NCI-H2196 treated with DMSO at 0.1 percent for 48 hours (cell line): ENCODE data around the gene TSR3.

Source experiments
- DNase-seq: peaks from one replicate; lab custom pipeline; 2025; ENCODE audit not compliant: unreplicated experiment; lab: John Stamatoyannopoulos, UW

TSR3 gene

DNA sequence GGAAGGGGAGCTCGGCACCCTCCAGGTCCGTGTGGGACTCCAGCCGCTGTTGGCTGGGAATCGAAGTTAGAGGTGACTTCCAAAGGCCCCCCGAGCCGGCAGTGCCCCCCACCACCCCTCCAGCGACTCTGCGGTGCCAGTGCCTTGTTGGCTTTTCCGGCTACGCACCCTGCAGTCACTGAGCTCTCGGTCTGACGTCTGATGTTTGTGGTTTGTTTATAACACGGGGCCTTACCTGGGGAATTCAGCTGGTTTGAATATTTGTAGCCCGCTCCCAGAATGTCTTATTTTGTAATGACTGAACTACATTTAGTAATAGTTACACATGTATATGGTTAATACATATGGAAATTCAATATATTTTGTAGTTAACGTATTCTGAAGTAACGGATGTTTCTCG is 25.3 kb downstream of the TSR3 start:
- DNase-seq, result no peak

DNA sequence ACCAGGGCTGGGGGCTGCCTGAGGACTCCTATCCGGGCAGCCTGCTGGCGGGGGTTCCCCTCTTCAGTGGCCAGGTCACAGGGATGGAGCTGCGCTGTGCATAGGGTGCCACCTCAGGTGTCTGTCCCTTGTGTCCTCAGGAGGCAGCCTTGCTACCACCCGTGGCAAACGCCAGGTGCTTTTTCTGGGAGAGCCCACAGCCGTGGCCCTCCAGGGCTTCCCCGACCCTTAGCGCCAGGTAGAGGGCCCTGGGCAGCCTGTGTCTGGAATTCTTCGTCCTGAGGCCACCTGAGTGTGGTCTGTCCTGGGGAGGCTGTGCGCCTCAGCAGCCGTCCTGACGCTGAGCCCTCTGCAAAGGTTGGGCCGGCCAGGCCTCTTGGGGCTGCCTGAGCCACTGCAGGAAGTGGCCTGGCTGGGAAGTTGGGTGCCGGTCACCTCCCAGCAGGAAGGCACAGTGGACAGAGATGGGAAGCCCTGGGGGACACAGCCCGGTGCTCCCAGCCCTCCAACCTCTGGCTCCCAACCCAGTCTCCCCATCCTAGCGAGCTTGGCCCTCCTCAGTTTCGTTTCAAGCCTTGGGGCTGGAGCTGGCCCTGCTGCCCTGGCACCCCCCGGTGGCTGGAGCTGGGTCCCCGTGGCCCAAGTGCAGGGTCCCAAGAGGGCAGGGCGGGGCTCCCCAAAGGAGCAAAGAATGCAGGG is 25.9 kb downstream of the TSR3 start:
- no peak for DNase-seq

DNA sequence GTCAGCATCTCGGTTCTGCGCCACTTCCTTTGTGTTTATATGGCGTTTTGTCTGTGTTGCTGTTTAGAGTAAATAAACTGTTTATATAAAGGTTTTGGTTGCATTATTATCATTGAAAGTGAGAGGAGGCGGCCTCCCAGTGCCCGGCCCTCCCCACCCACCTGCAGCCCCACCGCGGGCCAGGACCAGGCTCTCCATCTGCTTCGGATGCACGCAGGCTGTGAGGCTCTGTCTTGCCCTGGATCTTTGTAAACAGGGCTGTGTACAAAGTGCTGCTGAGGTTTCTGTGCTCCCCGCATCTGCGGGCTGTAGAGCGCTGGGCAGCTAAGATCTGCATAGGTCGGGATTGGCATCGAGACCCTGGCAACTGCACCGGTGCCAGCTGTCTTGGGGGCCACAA is 26.4 kb downstream of the TSR3 start:
- no peak for DNase-seq

DNA sequence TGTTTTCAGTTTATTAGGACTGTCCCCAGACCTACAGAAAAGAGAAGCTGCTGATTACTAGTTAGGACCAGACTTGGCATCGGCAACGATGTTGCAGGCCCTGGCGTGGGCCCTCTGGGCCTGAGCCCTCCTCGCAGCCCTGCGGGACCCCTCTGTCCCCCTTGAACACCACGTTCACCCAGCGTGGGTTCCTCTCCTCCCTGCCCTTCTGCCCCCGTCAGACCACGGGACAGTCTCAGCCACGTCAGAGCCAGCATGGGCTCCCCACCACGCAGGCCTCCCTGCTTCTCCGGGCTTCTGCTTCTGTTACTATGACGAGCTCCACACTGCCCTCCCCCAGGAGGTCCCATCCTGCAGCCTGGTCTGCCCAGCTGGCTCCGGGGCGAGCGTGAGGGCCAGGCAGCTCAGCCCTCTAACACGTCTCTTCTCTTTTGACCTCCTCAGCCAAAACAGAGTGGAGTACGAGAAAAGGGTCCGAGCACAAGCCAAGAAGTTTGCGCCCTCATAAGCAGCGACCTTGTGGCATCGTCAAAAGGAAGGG is 27.3 kb downstream of the TSR3 start:
- no peak for DNase-seq

DNA sequence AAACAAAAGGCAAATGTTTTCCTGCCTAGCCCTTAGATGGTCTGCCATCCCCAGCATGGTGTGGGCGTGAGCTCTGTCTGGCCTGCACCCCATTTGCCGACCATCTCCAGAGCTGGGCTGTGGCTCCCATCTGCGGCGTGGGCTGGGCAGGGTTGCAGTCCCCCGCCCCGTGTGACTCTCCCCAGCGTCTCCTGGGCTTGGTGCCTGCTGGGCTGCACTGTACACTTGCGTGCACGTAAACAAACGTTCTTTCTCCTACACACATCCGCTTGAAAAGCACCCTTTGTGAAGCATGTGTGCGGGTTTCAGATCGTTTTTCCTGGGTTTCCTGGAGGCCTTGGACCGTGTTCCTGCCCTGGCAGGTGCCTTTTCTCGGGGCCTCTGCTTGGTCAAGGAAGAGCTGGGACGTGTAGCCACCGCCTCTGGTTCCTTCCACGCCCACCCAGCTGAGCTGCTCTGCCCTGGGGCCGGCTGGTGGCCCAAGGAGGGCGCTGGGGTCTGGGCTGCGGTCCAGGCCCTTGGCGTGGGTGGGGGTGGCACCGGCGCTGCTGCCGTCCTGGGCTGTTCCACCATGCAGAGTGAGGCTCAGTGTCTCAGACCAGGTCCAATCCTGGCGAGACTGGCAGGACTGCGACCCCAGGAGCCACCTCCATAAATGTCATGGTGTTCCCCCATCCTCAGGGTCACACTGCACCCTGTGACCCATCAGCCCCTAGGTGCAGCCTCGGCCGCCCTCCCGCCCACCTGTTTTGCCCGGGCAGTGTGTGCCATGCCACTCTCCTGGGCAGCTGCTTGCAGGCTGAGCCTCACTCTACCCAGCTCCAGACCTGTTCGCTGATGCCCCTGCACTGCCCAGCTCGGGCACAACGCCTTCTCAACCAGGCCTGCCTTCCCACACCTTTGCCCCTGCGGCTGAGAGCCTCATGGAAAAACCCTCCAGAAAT is 28.1 kb downstream of the TSR3 start:
- DNase-seq, result peak; percentile 66

DNA sequence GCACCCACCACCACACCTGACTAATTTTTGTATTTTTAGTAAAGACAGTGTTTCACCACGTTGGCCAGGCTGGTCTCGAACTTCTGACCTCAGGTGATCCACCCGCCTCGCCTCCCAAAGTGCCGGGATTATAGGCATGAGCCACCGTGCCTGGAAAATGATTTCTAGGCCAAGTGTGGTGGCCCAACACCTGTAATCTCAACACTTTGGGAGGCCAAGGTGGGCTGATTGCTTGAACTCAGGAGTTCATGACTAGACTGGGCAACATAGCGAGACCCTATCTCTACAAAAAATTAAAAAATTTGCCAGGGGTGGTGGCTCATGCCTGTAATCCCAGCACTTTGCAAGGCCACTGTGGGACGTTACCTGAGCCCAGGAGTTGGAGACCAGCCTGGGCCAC is 29.3 kb downstream of the TSR3 start:
- DNase-seq, result no peak

DNA sequence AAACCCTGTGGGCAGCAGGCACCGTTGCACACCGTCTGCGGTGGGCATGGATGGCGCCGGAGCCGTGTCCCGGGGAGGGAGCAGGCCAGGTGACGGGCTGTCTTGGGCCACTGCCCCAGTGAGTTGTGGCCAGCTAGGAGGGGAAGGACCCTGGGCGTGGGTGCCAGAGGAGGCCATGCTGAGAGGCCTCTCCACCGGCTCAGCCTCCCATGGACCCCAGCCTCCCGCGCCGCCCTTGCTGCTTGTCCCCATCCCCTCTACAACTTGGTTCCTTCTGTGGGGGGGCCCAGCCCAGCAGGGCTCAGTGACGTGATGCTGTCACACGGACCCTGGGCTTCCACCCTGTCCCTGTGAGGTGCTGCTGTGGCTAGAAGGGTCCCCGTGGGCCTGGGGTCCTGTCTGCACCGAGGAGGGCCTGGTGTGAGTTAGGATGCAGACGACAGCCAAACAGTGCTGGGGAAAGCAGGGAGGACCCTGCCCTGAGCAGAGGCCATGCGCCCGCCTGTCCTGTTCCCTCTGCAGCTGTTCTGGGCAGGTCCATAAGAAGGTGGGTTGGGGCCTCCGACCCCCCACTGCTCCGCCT is 30.9 kb downstream of the TSR3 start:
- DNase-seq, result no peak

DNA sequence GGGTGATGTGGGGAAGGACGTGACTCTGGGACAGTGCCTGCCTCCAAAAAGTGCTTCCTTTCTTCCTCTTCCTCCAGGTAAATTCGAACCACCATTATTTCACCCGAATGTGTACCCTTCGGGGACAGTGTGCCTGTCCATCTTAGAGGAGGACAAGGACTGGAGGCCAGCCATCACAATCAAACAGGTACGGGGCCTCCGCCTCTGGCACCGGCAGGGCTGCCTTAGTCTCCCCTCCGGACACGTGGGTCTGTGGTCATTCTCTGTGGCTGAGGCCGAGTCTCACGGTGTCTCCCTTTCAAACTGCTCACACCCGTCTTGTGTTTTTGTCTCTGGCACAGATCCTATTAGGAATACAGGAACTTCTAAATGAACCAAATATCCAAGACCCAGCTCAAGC is 31.6 kb downstream of the TSR3 start:
- DNase-seq, result no peak

DNA sequence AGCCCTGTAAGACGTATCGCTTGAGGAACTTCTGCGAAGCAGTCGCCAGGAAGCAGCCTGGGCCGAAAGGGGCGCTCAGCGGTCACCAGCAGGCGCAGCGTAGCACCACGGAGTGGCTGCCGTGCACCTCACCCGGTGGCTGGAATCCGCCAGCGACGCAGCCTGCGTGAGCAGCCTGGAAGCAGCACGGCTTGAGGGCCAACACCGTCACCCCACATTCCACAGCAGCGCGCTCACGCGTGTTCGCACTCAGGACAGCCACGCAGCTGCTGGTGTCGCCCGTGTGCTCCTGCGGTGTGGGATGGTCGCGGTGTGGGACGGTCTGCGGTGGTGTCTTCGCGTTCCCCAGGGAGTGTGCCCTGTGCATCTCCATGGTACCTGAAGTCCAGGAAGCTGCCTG is 32.6 kb downstream of the TSR3 start:
- DNase-seq, result no peak

DNA sequence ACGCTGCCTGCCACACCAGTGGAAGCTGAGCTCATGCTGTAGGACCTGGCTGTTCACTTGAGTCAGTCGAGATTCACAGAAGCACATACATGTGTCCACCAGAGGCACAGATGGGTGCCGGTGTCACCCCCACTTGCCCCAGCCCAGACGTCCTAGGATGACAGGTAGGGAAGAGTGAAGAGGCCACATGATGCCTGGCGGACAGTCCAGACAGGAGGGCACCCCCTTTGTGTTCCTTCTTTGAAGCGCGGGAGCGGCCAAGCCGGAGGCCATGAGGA is 33.5 kb downstream of the TSR3 start:
- no peak for DNase-seq

DNA sequence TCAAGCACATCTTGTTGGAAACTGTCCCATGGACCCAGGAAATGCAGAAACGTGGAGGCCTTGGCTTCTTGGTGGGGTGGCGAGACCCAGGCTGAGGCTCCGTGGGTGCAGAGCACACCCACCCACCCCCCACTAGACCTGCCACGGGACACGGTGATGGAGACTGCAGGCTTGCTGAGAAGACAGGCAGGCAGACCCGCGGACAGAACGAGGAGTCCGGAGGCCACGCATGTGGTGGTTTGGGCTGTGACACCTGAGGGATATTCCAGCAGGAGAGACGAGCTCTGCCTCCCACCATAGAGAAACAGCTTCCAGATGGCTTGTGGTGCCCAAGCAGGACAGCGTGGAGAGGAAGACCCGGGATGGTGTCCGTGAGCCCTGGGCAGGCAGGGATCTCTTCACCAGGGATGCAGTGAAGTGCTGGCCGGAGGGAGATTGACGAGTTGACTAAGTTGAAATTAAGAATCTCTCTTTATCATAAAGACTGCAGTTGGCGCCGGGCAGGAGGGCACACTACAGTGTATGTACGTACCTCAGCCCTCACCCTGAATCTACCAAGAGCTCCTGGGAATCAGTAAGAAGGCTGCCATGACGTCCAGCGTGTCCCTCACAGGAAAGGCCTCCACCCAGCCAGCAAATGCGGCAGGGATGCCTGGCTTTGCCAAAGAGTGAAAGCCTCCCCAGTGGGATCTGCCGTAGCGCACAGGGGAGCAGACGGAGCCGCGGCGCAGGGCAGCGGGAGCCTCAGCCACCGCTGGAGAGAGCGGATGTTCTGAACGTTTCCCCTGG is 34.0 kb downstream of the TSR3 start:
- DNase-seq, result no peak

DNA sequence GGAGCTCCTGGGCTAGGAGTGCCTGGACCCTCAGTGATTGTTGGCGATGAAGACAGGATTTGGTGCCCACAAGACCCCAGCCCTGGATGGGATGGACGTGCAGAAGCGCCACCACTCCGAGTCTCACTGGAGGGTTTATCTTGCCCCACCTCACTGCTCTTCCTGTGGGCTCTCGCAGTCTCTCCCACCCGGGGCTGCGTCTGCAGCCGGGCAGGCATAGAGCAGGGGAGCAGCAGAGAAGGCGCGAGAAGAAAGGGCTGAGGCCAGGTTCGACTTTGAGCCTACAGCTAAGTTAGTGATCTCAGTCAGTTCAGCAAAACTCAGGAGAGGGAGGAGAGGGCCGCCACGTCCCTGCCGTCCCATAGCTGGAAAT is 35.7 kb downstream of the TSR3 start:
- DNase-seq, result no peak

DNA sequence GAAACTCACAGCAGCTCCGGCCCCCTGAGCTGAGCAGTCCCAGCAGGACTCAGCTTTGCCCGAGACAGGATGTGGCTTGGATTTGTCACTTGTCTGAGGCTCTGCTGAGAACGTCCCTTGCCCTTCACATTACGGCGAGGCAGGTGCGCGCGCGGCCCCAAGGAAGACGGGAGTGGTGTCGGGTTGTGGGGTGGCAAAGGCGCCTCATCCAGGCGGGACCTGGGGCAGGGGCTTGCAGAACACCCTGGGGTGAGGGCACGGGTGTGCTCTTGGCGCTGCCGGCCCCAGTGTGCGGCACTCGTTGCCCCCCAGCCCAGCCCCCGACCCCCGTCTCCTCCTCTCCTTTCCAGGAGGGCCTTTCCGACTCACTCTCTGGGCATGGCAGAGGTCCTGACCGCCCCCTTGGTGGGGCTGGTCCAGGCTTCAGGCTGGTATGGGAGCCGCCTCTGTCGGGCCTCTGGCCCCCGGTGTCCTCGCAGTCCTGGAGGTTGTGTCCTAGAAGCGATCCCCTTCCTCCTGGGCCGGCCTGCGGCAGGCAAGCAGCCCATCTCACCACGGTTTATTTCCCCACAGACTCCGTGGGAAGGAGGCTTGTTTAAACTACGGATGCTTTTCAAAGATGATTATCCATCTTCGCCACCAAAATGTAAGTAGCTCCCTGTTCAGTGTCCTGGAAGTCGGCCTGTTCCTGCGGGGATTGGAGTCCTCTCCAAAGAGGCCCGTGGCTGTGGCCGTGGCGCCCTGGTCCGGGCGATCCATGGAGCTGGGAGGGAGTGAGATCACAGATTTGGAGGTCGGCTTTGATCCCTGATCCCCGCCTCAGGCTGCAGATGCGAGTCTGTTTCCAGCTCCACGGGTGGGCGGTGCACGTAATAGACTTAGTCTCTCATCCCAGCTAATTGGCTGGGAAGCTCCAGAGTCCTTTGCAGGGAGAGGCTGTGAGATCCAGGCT is 36.3 kb downstream of the TSR3 start:
- DNase-seq, result no peak

DNA sequence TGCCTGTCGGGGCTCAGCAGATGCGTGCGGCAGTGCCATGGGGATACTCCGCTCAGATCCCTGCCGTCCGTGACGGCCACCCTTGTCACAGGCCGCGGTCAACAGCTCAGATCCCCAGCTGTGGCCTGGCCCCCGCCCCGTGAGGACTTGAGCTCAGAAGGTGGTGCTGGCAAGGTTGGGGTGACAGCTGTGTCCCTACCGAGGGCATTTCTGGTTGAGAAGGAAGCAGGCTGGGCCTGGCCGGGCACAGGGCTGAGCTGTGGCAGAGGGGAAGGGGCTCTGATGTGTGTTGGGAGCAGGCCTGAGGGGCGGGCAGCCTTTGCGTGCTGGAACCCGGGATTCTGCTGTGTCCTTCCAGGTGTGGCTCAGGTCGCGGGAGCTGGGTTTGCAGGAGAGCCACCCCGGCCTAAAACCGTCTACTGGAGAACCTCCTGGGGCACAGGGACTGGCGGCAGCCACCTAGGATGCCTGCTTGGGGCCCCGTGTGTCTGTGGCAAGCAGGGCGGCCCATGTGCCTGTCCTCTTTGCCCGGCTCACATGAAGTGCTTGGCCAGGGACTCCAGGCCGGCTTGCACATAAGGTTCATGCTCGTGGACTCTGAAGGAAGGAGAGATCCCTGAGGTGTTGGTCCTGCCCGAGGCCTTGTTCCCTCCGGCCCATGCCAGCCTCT is 37.1 kb downstream of the TSR3 start:
- no peak for DNase-seq

DNA sequence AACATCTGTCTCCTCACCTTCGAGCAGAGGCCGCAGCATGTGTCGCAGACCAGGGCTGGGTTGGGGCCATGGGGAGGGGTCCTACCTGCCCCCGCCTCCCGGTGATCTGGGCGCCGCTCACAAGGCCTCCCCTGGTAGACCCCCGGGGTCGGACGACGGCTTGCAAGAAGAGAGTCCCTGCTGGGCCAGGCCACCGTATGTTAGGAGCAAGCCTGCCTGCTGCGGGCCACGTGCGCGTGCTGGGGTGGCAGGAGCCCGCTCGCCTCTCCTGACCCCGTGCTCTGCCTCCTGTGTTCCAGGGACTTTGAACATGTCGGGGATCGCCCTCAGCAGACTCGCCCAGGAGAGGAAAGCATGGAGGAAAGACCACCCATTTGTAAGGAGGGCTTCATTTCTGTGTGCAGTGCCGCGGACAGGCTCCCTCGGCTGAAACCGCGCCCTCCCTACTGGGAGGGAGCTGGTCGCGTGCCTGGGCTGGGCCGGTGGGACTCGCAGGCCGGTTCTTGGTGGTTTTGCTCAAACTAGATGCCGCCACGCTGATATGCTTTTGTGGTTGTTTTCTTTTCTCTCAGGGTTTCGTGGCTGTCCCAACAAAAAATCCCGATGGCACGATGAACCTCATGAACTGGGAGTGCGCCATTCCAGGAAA is 37.8 kb downstream of the TSR3 start:
- DNase-seq, result no peak

DNA sequence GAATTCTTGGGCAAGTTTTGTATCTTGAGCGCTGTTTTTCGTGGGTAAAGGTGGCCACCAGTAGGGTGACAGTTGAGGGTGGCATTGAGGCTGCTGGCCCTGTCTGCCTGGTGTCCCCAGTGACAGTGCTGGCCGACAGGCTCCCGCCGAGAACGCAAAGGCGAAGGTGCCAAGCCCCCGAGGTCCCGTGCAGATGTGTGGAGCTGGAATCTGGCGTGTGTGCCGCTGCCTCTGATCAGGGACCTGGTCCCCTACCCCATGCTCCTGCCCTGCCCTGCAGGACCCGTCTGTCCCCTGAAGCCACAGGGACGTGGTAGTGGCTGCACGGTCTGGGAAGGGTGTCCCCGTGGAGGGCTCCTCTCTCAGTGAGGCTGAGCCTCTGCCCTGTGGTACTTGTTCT is 38.8 kb downstream of the TSR3 start:
- no peak for DNase-seq

DNA sequence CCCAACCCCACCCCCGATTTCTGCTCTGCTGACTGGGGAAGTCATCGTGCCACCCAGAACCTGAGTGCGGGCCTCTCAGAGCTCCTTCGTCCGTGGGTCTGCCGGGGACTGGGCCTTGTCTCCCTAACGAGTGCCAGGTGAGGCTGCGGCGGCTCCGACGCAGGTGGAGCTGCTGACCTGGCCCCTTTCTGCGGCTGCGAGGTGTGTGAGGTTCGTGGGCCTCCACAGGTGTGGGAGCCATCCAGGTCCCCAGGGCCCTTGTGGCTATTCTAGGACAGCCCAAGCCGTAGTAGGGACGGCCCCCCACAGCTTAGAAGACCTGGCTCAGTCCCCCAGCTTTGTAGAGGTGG is 39.2 kb downstream of the TSR3 start:
- no peak for DNase-seq

DNA sequence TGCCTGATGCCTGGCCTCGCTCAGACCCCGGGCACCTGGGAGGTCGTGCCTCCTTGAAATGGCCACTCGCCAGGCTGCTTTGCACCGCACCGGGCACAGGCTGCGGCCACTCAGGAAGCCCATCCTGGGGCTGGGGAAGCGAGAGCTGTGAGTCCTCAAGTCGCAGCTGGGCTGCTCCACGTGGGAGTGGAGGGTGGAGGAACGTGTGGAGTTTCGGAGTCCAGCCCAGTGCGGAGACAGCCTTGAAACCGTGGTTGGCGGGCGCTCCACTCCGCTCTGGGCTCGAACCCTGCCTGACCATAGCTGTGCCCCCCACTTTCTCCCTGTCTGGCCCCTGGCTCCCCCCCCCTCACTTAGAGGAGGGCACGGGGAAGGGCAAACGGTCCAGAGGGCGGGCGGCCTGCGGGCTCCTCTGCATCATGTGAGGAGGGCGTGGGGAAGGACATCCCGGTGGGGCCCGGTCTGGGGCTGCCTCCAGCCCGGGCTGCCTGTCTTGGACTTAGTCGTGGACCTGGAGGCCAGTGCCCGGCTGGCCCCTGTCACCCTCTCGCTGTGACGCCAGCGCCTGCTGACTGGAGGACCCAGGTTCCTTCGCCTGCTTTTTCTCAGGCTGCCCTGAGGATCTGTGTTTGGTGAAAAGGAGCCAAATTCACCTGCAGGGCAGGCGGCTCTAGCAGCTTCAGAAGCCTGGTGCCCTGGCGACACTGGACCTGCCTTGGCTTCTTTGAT is 39.8 kb downstream of the TSR3 start:
- no peak for DNase-seq
